Brain microvascular endothelial cell (primary cell): ENCODE results near the gene NISCH.

Source experiments
- DNase-seq: peaks from one replicate; pipeline ENCODE4 v3.0.0-alpha.2; 2020
- H3K27ac ChIP-seq: fragments of 250-450 bp; sonication (Bioruptor Pico); 2 replicates; pipeline ENCODE4 v1.5.1; 2020; ENCODE audit warnings: mild to moderate bottlenecking, moderate library complexity
- H3K27me3 ChIP-seq: fragments of 250-450 bp; sonication (Bioruptor Pico); replicated peaks from 2 replicates; pipeline ENCODE4 v1.5.1; 2020; ENCODE audit warnings: mild to moderate bottlenecking
- H3K36me3 ChIP-seq: fragments of 250-450 bp; sonication (Bioruptor Pico); replicated peaks from 2 replicates; pipeline ENCODE4 v1.5.1; 2020; ENCODE audit warnings: mild to moderate bottlenecking
- H3K4me3 ChIP-seq: 2 replicates; pipeline ENCODE4 v1.5.1; 2011; ENCODE audit warnings: low read depth, mild to moderate bottlenecking, control low read depth, low read length, moderate library complexity
- CTCF ChIP-seq: IDR thresholded peaks from 2 replicates; pipeline ENCODE4 v1.5.1; 2011; ENCODE audit warnings: low read depth, mild to moderate bottlenecking, moderate library complexity, low read length, control low read depth, inconsistent platforms; ENCODE audit errors: missing control alignments
- in situ Hi-C: cut with HindIII; loops from 2 replicates; pipeline ENCODE4 v1.10.0; 2017; ENCODE audit warnings: low sequenced_read_pairs, low pct_ligation_motif_present

NISCH gene

GRCh38 chr3:52528586-52529375 is 73.4 kb downstream of the NISCH start:
- no peak for DNase-seq
- in situ Hi-C loops: no loop called here

GRCh38 chr3:52529376-52530333 is 74.3 kb downstream of the NISCH start:
- no peak for DNase-seq
- TF ChIP-seq CTCF: no peak
- H3K36me3 ChIP-seq: peaks cover 37% of the 10 kb centered on the region
- in situ Hi-C loops: no loop called here
- no peak overlapping the region for H3K4me3 ChIP-seq
- no peak overlapping the region for H3K27ac ChIP-seq
- H3K27me3 ChIP-seq: no peaks in the 10 kb centered on the region

More at GRCh38 chr3:52528586-52529375, 73.4 kb downstream of the NISCH start:
- TF ChIP-seq CTCF: no peak
- Histone ChIP-seq H3K4me3 (no peak overlapping the region), H3K27me3 (no peaks in the 10 kb centered on the region), H3K27ac (no peak overlapping the region), H3K36me3 (peaks cover 46% of the 10 kb centered on the region)

- DNase-seq: no peak
- H3K27ac ChIP-seq: no peak overlapping the region
- no peaks in the 10 kb centered on the region for H3K27me3 ChIP-seq
Observed at GRCh38 chr3:52530918-52531826, 75.8 kb downstream of the NISCH start.

GRCh38 chr3:52531860-52532516 is 76.6 kb downstream of the NISCH start:
- Histone ChIP-seq H3K4me3 (peak overlapping the region; percentile 82), H3K36me3 (peaks cover 24% of the 10 kb centered on the region), H3K27me3 (no peaks in the 10 kb centered on the region), H3K27ac (peak overlapping the region; percentile 63)
- no peak for TF ChIP-seq CTCF
- no peak for DNase-seq
- in situ Hi-C loops: no loop called here

More at GRCh38 chr3:52530918-52531826, 75.8 kb downstream of the NISCH start:
- Histone ChIP-seq H3K36me3 (peaks cover 32% of the 10 kb centered on the region), H3K4me3 (peak overlapping the region; percentile 20)
- TF ChIP-seq CTCF: no peak
- in situ Hi-C loops: no loop called here

GRCh38 chr3:52532517-52532837 is 77.1 kb downstream of the NISCH start:
- Histone ChIP-seq H3K36me3 (peaks cover 19% of the 10 kb centered on the region), H3K27ac (peak overlapping the region; percentile 63), H3K4me3 (peak overlapping the region; percentile 82), H3K27me3 (no peaks in the 10 kb centered on the region)
- in situ Hi-C loops: no loop called here
- DNase-seq: peak; percentile 78
- no peak for TF ChIP-seq CTCF
